NCI-H1694 (cell line): Measurements from ENCODE around the gene SLCO4A1.
A peak's percentile ranks its signal among the peaks of the same experiment; 100 is the strongest.

Experiments used
- DNase-seq: peaks from one replicate; lab custom pipeline; 2025; lab: John Stamatoyannopoulos, UW

SLCO4A1 gene

DNA sequence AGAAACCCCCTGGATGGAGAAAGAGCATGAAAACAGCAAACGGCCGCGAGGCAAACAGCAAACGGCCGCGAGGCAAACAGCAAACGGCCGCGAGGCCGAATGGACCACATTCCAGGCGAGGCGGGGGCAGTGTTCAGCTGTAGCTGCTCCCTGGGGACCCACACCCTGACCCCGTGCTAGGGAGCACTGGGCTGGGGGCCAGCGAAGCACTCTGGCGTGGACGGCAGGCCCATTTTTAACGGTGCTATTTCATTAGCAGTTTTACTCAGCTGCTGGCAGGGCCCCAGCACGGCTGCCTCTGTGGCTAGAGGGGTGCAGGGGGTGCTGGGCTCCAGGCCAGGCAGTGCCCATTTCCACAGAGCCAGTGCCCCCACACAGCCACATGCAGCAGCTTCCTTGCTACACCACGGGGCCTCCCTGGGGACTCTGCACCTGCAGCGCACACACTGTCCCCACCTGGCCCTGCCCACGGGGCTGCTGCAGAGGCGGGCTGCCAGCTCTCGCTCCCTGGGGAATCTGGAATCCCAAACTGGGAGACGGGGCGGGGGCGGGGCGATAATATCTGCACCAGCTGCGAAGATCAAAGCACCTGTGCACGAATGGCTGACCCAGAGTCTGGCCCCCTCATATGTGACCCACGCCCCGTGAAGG is 35.6 kb upstream of the SLCO4A1 start:
- no peak for DNase-seq

DNA sequence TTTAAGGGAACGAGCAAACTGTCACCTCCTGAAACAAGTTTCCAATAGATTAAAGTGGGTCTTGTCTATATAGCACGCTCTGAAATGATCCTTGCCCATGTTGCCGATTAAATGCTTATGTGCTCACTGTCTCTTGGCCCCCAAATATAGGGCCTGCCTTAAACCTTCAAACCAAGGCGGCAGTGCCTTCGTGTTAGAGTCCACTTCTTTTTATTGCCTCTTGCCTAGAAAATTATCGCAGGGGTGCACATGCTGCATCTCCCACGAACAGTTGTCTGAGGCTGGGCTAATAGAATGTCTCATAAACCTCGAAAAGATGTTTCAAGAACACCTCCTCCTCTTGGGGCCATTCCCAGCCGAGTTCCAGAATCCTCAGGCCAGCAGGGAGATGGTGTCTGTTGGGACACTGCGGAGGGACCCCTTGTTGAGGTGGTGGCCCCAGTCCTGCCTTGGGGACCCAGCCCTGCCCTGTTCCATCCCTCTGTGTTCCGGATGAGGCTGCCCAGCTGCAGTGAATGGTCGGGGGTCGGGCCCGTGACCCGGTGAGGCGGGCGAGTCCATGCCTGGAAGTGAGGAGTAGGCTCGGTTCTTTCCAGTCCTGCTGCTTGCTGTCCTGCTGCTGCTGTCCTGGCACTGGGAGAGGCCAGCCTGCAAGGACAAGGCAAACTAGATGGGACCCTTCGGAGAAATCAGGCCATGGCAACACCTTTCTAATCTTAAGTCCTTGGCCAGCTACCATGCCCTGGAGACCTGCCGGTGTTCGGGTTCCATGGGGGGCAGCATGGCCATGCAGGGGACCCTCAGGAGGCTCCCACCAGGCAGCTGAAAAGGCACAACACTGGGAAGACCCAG is 34.7 kb upstream of the SLCO4A1 start:
- no peak for DNase-seq

GRCh38 chr20:62608218-62608565 is 34.1 kb upstream of the SLCO4A1 start:
- DNase-seq: no peak

DNA sequence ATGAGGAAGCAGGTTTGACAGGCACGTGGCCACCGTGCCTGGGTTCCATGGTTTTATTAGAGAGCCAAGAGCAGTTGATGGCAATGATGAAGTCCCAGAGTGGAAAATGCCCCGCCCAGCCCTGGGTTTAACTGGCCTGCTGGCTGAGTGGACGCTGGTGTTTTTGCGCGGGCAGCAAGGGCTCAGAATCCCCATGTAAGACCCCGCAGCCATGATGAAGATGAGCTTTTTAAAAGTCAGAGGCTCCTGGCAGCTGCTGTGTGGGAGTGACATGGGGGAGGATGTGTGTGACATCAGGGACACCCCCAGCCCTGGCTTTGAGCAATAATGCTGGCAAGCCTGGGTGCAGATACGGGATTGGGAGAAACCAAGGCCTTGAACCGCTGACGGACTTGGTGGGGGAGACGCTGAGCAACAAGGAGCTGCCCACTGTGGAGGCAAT is 33.0 kb upstream of the SLCO4A1 start:
- DNase-seq: no peak

DNA sequence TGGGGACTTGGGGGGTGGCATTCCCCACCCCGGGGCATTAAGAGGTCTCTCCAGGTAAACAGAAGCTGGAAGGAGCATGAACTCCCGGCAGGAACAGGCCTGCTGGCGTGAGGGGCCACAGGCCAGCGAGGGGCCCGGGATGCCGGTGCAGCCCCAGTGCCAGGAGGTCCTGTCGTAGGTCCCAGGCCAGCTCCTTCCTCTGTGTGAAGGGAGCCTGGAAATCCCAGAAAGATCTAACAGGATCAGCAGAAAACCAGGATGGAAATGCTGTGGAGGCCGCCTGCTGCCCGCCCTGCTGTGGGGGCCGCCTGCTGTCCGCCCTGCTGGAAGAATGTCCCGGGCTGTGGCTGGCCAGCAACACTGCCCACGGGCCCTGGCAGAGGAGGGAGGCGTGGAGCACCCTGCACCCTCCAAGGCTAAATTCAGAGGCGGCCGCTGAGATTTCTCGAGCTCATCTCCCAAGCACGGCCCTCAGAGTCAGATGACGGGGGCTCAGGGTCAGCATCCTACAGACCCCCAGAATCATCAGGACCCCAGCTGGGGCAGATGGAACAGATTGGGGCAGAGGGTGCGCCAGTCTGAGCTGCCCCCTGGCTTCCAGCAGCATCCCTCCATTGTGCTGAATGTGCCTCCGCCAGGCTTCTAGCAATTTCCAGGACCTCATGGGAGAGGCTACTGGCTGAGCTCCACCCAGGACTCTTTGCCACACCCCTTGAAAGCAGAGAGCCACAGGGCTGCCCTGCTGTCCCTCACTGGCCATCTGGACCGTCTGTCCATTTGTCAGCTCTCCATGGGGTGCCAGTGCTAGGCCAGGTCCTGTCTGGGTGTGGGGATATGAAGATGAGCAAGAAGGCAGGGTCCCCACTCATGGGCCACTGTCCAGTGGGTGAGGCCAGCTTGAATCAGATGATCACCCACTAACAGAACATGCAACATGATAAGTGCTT is 32.2 kb upstream of the SLCO4A1 start:
- DNase-seq: no peak

DNA sequence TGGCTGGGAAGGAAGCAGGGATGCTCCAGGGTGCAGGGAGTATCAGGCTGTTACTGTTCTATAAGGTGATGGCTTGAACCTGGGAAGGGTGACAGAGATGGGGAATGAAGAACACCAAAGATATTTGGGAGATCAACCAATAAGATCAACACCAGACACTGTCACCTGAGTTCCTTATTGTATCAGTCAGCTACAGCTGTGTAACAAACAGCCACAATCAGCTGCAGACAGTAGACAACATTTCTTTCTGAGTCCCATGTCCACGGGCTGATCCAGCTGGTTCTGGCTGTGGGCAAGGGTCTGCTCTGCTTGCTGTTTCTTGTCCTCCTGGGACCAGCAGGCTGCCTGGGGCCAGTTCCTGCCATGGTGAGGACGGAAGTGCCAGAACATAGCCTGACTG is 31.3 kb upstream of the SLCO4A1 start:
- DNase-seq: no peak

- no peak for DNase-seq
These were observed 30.5 kb upstream of the SLCO4A1 start for GRCh38 chr20:62611819-62612218.

- no peak for DNase-seq
These were observed 28.0 kb upstream of the SLCO4A1 start for GRCh38 chr20:62614085-62614960.

- DNase-seq: no peak
These were observed 27.2 kb upstream of the SLCO4A1 start for GRCh38 chr20:62614961-62615680.

DNA sequence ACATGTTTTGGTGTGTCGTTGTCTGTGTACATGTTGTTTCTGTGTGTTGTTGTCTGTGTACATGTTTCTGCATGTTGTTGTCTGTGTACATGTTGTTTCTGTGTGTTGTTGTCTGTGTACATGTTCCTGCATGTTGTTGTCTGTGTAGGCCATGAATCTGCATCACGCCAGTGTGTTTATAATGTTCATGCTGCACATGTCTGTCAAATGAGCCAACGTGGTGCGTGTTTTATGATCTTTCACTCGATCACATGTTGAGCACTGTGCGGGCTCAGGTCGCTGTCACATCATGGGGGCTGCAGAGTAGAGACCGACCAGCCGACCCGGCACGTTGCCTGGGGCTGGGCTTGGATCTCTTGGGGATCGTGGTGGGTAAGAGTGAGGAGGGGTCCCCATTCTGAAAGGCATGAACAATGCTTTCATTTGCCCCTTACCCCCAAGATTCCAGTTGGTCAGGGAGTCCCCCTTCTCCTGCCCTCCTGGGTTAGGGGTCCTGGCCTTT is 26.5 kb upstream of the SLCO4A1 start:
- no peak for DNase-seq

DNA sequence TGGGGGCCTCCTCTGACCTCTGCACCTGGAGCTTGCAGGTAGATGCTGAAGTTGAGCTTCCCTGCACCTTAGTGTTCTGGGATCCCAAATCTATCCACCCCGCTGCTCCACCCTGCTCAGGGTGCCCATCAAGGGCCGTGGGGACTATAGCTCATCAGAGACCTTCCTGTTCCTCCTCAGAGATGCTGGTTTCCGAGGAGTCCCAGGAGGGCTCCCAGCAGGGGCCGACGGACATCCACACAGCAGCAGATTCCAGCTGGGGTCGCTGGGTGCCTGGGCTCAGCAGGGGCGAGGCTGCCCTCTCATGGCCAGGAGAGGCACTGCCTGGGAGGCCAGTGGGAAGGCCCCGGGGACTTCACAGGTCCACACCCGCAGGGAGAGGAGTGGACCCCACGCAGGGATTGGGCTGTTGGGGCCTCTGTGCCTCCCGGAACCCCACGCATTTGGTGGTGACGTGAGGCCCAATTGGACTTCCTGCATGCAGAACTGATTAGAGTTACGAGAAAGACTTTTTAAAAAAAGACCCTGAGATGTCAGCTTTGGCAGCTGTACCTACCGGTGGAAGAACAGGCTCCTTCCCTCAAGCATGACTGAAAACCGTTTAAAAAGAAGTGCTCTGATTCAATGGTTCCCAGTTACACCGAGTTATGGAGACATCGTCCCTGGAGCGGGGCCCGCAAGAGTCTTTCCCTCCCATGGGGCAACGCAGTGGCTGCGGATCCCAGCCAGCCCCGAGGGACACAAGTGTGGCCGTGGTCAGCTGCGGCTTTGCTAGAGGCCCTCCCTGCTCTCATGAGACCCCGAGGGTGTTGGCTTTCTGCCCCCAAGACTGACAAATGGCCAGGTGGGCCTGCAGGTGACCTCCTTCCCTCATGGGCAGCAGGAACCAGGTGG is 25.3 kb upstream of the SLCO4A1 start:
- peak; percentile 50 for DNase-seq

DNA sequence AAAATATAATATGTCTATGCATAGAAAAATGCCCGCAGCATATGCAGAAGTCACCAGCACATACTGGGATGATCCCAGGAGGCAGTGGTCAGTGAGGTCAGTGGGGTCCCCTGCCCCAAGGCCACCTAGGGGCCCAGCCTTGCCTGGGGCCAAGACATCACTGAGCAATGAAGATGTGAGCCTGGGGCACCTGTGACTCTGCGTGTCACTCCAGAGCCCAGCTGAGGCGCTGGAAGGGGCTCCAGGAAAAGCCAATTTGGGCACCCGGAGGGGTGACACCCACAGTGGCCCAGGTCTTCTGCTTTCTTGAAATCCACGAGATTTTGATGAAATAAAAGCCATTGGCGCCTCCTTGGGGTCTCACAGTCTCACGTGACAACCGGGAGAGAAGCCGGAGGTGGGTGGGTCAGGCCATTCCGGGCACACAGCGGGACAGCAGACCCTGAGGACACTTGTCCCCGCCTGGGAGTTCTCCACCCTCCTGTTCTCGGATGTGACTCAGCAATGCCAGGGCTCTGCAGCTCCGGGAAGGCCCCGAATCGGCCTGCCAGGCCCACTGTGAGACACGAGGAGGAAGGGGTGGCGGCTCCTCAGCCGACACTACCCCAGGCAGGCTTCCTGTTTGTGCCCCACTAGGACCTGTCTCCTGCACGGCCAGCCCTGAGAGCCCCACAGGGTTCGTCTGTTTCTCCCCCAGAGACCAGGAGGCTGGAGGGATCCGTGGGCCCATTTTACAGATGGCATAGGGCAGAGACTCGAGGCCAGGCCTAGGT is 24.4 kb upstream of the SLCO4A1 start:
- DNase-seq: no peak

- no peak for DNase-seq
These were observed 23.4 kb upstream of the SLCO4A1 start for GRCh38 chr20:62618611-62619529.

GRCh38 chr20:62620625-62621024 is 21.7 kb upstream of the SLCO4A1 start:
- no peak for DNase-seq

GRCh38 chr20:62621251-62622110 is 20.8 kb upstream of the SLCO4A1 start:
- DNase-seq: no peak

- no peak for DNase-seq
These were observed 20.0 kb upstream of the SLCO4A1 start for GRCh38 chr20:62622178-62622876.
